PFSK-1 (cell line): ENCODE measurements around the gene DLD.

Experiments
- FOXP2 ChIP-seq: optimal IDR thresholded peaks from 2 replicates; pipeline ENCODE3; 2011; ENCODE audit warnings: borderline replicate concordance, control low read depth, inconsistent platforms; ENCODE audit not compliant: insufficient read depth; ENCODE audit errors: extremely low read length, extremely low read depth
- POLR2AphosphoS5 ChIP-seq: IDR thresholded peaks from 2 replicates; pipeline ENCODE4 v1.6.1; 2012; ENCODE audit warnings: low read depth, mild to moderate bottlenecking, control low read depth, low read length, moderate library complexity
- REST ChIP-seq, 2 experiments: IDR thresholded peaks; 2 replicates each; pipeline versions ENCODE4 v1.6.1 to v1.8.0; 2011 to 2012; ENCODE audit warnings: low read depth in 2 of 2, low read length in 2 of 2, control low read depth in 1 of 2, inconsistent platforms in 1 of 2, mild to moderate bottlenecking in 1 of 2, moderate library complexity in 1 of 2; ENCODE audit not compliant: insufficient read depth in 1 of 2
- SIN3A ChIP-seq: IDR thresholded peaks from 2 replicates; pipeline ENCODE4 v1.6.1; 2012; ENCODE audit warnings: mild to moderate bottlenecking, low read length, moderate library complexity, borderline replicate concordance; ENCODE audit not compliant: insufficient read depth
- TAF1 ChIP-seq: IDR thresholded peaks from 2 replicates; pipeline ENCODE4 v1.6.1; 2012; ENCODE audit warnings: low read length, control low read depth, borderline replicate concordance; ENCODE audit not compliant: insufficient read depth

DLD gene

GRCh38 chr7:107940951-107941350, 50.0 kb downstream of the DLD start:
- TF ChIP-seq SIN3A (no peak), POLR2AphosphoS5 (no peak), TAF1 (no peak), FOXP2 (no peak), REST (IDR thresholded peaks at IDR 0.05; ENCODE audit: insufficient read depth in 1 of 2, low read depth in 2 of 2, low read length in 2 of 2) (no peak)

GRCh38 chr7:107943018-107943417, 52.0 kb downstream of the DLD start:
- TF ChIP-seq SIN3A: no peak
- TF ChIP-seq TAF1: no peak
- no peak for TF ChIP-seq FOXP2
- no peak for TF ChIP-seq REST (IDR thresholded peaks at IDR 0.05; ENCODE audit: insufficient read depth in 1 of 2, low read depth in 2 of 2, low read length in 2 of 2)
- TF ChIP-seq POLR2AphosphoS5: no peak

DNA sequence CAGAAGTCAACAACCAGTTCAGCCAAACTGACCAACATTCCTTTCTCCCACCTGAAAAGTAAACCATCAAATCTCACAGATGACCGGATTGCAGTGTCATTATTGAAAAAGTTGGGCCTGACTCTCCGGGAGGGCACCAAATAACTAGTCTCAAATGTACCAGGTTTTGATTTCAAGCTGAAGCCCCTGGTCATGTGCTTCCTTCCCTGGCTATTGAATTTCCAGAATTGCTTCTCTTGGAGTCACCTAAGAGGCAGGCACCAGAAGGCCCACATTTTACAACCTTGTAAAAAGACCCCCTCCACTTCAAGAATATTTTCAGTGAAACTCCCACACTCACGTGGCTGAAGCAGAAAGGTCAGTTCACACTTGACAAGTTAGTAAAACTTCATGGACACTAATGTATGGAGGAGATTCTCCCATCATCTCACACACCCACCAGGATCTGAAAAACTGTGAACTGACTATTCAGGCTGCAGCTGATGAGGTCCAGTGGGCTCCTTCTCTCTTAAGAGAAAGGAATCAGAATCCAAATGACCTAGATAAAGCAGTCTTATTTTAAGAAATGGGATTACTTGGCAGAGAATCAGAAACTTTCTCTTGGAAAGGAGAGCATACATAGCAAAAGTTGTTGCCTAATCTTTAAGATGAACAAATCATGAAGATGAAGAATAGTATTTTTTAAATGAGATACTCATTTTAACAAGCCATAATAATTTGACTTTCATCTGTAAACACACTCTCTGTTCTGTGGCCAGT, 53.6 kb downstream of the DLD start:
- TF ChIP-seq REST (IDR thresholded peaks at IDR 0.05; ENCODE audit: insufficient read depth in 1 of 2, low read depth in 2 of 2, low read length in 2 of 2) (no peak), FOXP2 (no peak), SIN3A (no peak), POLR2AphosphoS5 (no peak), TAF1 (no peak)

DNA sequence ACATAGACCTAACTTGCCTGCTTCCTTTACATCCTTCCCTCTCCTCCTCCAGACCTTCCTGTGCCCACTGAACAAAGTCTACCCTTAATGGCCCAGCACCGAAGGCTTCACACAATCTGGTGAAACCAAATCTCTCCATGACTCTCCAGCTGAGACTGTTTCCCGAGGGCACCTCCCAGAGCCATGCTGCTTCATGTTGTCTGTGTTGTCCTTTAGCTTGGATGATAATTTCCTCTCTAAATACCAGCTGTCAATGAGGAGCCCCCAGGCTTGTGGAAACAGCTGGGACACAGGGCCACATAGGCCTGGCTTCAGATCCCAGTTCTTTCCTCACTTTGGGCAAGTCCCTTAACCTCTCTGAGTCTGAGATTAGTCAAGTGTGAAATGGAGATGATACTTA, 54.3 kb downstream of the DLD start:
- TF ChIP-seq POLR2AphosphoS5 (no peak), TAF1 (no peak), SIN3A (no peak), FOXP2 (no peak), REST (IDR thresholded peaks at IDR 0.05; ENCODE audit: insufficient read depth in 1 of 2, low read depth in 2 of 2, low read length in 2 of 2) (no peak)

DNA sequence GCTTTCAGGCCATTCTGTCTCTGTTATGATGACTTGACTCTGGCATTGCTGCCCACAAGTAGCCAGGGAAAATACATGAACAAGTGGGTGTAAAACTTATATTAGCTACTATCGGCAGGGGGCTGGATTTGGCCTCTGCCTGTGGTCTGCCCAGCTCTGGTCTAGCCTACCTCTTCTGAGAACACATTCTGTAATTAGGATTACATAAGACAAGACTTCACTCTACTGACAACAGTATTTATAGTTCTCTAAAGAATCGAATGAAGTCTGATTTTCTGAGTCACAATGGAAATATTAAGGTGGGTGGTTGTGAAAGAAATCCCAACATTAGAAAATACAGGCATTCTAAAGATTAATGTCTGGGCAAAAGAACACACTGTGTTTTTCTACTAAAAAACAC, 55.5 kb downstream of the DLD start:
- TF ChIP-seq FOXP2: no peak
- TF ChIP-seq TAF1: no peak
- TF ChIP-seq POLR2AphosphoS5: no peak
- no peak for TF ChIP-seq SIN3A
- TF ChIP-seq REST (IDR thresholded peaks at IDR 0.05; ENCODE audit: insufficient read depth in 1 of 2, low read depth in 2 of 2, low read length in 2 of 2): no peak
